CD4-positive, alpha-beta T cell treated with Interleukin-15 for 1 hour (primary cell): Measurements from ENCODE around the gene SELENOP.
"Not testable (repeated sequence)": the region's sequence is repeated elsewhere in the genome, so short reads cannot be mapped to it uniquely, and the experiment has no call there.

Source experiments
- DNase-seq: peaks from one replicate; pipeline ENCODE4 v3.0.0-alpha.2; 2020

SELENOP gene

DNA sequence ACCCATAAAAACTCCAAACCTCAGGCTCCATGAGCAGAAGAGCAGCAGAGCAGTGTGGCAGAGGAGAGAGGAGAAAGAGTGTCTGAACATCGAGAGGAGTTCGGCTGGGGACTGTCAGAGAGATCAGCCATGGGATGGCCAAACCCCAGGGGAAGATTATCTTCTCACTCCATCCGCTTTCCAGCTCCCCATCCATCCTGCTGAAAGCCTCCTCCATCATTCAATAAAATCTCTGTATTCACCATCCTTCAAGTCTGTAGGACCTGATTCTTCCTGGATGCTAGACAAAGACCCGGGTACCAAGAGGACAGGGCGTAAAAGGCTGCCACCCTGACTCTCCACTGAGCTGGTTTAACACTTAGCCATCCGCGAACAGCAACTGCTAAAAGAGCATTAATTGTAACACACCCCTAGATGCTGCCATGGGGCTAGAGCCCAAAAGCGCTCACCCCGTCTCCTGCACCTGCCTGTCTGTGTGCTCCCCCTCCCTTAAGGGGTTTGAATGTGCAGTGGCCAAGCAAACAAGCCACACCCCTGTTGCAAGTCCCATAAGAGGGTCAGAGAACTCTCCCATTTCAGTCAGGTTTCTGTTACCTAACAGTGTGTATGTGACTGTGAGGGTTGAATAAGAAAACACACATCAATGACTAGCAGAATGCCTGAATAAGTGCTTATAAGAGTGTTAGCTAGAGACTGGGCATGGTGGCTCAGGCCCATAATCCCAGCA is 13.9 kb upstream of the SELENOP start:
- no peak for DNase-seq

DNA sequence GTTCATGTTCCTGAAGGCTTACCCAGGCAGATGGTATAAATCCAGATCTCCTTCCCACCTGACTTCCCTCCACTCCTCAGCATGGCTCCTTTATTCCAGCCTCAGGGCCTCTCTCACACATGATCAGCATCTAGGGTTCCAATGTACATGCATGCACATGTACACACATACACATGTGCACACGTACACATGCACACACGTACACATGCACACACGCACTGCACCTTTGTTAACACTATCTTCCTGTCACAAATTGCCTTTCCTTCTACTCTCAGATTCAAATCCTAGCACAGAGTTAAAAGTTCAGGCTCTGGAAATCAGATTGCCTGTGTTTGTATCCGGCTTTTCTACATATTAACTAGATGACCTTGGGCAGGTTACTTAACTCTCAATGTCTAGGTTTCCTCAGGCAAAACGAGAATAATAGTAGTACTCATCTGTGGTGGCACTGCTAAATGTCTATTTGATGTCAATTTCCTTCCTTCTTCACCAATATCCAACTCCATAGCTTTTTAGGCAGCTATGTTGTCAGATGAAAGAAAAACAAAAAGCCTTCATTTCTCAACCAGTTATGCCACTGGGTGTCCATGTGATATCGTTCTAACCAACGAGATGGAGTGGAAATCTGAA is 12.8 kb upstream of the SELENOP start:
- DNase-seq: no peak

GRCh38 chr5:42822548-42822947 is 10.9 kb upstream of the SELENOP start:
- DNase-seq: no peak

- no peak for DNase-seq
Observed at GRCh38 chr5:42819745-42820144, 8.1 kb upstream of the SELENOP start.

DNA sequence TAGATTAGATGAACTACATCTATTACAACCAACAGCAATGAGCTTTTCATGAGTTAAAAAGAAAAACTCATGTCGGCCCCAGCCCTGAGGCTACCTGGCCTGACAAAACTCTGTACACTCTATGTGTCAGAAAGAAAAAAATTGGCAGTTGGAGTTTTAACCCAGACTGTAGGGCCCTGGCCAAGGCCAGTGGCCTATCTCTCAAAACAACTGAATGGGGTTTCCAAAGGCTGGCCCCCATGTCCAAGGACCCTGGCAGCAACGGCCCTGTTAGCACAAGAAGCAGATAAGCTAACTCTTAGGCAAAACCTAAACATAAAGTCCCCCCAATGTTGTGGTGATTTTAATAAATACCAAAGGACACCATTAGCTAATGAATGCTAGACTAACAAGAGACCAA is 4.9 kb upstream of the SELENOP start:
- not testable (repeated sequence) for DNase-seq

GRCh38 chr5:42813533-42813932 is 1.8 kb upstream of the SELENOP start:
- DNase-seq: no peak

DNA sequence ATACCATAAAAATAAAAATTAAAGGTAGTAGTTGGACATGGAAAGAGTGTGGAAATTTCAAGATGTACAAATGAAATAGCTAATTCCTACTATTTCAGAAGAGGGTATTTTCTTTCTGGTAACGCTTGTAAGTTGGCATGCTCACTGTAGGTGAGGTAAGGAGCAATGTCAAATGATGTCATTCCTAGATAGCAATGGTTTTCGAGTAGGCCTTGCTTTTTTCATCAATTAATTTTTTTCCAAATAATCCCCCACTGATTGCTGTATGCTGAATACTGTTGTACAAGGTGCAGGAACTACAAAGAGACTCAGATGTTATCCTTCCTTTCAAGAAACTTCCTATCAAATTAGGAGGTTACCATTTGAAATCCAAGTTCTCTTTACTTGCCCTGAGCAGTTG is 928 bp upstream of the SELENOP start:
- no peak for DNase-seq

DNA sequence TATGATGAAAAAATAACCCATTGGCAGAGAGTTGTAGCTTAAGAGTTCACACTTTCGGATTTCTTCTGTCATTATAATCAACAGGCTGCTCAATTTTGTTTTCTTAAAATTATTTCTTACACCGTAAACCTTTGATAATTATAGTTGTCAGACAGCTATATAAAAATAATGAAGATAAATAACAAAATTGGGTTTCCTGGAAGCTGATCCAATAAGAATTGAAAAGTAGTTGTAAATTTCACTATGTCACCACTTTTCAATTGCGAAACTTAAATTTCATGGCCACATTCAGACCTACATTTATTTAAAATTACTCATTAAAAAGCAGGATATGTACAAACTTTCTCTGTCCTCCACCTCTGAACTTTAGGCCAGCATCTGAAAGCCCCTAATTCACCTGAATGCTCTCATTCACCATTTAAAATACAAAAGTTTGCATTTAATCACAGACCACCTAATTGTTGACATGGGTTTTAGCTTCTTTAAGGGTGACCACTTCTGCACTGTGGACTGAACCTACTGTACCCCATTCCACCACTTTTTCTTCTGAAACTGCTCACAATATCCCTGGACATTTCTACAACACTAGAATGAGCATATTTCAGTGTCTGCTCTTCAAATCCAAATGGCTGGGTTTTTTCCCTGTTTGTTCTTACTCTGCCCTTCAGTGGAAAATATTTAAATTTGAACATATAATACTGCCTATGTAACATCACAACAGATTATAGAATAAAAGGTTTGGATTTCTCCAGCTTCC is 680 bp downstream of the SELENOP start:
- no peak for DNase-seq

GRCh38 chr5:42808888-42809611 is 2.6 kb downstream of the SELENOP start:
- DNase-seq: no peak

DNA sequence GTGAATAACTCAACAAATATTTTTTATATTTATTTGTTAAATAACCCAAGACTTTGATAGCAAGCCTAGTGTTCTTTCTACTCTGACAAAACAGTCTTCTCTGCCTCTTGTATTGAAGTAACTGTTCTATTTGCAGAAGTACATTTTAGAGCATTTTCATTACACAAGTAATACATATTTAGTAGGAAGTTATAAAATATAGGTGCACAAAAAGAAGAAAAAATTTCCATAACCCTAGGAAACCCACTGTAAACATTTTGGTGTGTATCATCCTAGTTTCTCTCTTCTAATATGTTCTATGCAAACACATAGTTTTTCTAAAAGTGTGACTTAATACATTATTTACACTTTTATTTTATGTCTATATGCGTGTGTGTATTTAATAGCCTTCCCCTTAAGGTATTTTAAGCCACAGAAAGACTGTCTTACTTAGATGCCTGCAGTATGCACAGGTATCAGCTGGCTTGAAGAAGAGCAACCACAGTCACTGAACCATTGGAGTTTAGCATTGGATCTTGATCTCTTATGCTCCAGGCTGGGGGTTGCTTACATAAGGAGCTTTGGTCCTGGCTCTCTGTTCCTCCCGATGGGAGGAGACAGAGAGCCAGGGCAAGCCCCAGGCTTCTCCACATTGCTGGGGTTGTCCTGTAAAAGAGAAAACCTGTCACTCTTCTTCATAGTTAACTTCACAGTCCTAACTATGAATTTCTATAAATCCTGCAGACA is 3.8 kb downstream of the SELENOP start:
- no peak for DNase-seq

DNA sequence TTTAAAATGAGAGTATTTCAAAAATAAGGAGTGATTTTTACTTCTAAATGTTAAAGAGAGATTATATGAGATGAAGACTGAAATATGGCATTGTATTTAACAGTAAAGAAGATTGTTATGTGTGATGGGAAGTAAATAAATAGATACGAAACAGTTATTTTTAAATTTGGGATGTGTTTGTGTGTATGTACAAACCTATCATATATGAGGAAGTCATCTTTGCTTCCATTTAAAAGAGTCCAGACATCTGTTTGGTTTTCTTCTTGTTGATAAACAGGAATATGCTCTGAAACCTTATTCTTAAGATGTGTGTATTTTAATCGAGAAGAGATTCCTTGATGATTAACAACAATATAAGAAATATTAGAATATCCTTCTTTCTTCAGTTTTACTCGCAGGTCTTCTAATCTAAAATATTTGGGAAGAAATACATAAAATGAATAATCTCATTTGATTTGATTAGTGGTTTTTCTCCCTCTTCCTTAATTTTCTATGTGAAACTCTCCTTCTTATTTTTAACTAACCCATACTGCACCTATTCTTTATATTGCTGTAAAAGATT is 4.9 kb downstream of the SELENOP start:
- DNase-seq: no peak

DNA sequence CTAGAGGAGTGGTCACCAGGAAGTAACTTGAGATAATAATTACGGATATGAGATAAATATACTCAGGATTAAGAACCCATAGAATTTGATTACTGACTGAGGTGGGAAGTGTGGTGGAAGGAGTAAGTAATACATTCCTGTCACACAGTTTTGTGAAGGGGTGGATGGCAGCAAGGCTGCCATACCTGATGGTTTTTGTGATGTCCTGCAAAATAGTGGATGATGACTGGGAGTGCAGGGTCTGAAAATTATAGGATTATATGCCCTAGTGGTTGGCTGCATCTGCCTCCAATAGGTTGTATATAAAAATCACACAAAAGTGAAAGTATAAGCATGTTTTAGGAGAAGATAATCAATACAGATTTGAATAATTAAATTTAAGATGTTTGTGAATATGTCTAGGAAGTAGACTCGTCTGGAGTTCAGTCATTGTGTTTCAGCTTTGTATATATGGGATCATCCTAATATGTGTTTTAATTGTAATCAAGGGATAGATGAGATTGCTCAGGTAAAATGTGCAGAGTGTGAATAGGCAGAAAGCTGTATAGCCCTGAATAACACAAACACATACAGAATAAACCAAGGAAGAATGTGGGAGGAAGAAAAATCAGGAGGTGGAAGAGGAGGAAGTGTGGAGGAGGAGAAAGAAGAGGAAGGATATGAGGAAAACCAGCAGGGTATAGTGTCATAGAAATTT is 5.5 kb downstream of the SELENOP start:
- no peak for DNase-seq

GRCh38 chr5:42804717-42805339 is 6.9 kb downstream of the SELENOP start:
- no peak for DNase-seq

- DNase-seq: no peak
Observed at GRCh38 chr5:42801516-42802166, 10.1 kb downstream of the SELENOP start.

DNA sequence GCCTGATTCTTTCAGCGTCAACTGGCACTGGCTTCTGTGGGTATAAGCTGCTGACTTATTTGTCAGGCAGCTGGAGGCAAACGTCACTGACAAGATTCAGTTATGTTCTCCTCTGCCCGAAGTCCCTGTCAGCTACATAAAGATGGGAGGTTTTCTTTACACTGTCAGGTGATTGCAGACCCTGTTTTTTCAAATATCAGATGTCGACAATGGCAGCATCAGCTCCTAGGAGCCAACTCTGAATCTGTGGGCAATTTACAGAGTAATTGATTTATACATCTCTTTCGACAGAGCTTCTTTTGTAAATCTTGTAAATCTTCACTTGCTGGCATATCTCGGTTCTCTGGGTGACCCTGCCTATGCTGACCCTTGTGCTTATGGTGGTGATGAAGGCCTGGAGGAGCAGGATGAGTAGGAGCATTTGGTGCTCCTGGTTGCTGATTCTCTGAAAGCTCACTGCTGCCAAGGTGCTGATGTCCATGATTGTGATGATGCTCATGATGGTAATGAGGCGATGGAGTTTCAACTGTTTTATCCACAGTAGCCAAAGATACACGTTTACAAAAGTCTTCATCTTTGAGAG is 10.9 kb downstream of the SELENOP start:
- no peak for DNase-seq

GRCh38 chr5:42799668-42800114 is 12.0 kb downstream of the SELENOP start:
- DNase-seq: no peak

DNA sequence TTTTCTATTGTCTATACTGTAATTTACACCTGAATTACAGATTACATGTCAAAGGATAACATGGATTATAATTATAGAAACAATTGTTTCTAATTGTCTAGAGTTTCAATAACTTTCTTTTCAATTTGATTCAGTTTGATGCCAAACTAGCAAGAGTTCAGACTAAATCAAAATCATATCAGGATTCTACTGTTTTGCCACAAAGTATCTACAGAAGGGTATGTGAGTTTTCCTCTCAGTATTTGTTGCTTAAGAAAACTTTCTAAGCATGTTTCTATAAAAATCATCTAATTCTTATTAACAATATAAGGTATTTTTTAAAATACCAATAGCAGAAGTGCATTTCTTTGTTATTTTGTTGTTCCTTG is 12.5 kb downstream of the SELENOP start:
- no peak for DNase-seq

- no peak for DNase-seq
Observed at GRCh38 chr5:42798284-42799240, 13.1 kb downstream of the SELENOP start.

- no peak for DNase-seq
Observed at GRCh38 chr5:42791151-42791550, 20.5 kb downstream of the SELENOP start.
